Stimulated activated CD8-positive, alpha-beta memory T cell treated with anti-CD3 and anti-CD28 coated beads, Interleukin-7, amount 100 ng/mL, for 24 hours (primary cell): ENCODE results near the gene PIK3C2A.
A peak's percentile ranks its signal among the peaks of the same experiment; 100 is the strongest.
"Not testable (repeated sequence)": the region's sequence is repeated elsewhere in the genome, so short reads cannot be mapped to it uniquely, and the experiment has no call there.

Experiments
- DNase-seq: peaks from one replicate; pipeline ENCODE4 v3.0.0-alpha.2; 2020; ENCODE audit warnings: low read depth

PIK3C2A gene, protein sequence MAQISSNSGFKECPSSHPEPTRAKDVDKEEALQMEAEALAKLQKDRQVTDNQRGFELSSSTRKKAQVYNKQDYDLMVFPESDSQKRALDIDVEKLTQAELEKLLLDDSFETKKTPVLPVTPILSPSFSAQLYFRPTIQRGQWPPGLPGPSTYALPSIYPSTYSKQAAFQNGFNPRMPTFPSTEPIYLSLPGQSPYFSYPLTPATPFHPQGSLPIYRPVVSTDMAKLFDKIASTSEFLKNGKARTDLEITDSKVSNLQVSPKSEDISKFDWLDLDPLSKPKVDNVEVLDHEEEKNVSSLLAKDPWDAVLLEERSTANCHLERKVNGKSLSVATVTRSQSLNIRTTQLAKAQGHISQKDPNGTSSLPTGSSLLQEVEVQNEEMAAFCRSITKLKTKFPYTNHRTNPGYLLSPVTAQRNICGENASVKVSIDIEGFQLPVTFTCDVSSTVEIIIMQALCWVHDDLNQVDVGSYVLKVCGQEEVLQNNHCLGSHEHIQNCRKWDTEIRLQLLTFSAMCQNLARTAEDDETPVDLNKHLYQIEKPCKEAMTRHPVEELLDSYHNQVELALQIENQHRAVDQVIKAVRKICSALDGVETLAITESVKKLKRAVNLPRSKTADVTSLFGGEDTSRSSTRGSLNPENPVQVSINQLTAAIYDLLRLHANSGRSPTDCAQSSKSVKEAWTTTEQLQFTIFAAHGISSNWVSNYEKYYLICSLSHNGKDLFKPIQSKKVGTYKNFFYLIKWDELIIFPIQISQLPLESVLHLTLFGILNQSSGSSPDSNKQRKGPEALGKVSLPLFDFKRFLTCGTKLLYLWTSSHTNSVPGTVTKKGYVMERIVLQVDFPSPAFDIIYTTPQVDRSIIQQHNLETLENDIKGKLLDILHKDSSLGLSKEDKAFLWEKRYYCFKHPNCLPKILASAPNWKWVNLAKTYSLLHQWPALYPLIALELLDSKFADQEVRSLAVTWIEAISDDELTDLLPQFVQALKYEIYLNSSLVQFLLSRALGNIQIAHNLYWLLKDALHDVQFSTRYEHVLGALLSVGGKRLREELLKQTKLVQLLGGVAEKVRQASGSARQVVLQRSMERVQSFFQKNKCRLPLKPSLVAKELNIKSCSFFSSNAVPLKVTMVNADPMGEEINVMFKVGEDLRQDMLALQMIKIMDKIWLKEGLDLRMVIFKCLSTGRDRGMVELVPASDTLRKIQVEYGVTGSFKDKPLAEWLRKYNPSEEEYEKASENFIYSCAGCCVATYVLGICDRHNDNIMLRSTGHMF (N-terminal part only)

DNA sequence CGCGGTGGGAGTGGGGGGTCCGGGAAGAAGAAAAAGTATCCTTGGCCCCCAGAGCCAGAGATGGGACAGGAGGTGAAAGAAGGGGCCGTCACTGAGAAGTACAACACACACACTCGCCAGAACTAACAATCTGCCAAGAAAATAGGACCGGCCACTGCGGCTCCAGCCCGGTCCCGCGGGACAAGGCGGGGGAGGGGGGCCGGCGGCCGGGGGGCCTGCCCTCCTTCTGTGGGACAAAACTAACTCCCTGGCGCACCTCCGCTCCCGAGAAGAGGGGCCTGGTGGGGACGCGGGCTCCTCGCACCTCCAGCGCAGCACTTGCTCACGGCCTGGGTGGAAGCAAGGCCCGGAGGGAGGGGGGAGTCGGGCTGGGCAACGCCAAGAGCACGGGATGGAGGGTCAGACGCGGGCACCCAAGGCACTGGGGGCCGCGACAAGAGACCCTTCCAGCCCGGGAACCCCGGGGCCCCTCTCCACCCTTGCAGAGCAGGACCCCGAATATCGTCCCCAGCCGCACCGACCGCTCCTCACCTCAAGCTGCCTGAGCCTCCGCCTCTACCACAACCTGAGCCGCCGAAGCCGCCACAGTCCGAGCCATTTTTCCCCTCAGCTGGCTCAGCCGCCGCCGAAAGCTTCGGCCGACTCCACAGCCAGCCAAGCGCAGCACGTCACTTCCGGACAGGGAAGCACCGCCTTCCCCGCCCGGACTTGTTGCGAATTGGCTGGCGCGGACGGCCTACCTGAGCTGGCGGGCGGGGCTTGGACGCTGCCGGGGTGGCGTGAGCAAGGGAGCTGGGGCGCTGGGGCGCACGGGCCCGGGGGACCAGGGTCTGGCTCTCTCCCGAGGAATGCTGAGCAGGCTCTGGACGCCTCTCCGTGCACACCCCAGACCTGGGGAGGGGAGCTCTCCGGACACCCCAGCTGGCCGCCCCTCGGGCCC, at the start of gene PIK3C2A:
Gene PIK3C2A (minus strand): TSS at position 670 of the 940 bp plus-strand sequence. CDS start 38,245 bp downstream, outside the sequence.
- DNase-seq = peak; percentile 91

DNA sequence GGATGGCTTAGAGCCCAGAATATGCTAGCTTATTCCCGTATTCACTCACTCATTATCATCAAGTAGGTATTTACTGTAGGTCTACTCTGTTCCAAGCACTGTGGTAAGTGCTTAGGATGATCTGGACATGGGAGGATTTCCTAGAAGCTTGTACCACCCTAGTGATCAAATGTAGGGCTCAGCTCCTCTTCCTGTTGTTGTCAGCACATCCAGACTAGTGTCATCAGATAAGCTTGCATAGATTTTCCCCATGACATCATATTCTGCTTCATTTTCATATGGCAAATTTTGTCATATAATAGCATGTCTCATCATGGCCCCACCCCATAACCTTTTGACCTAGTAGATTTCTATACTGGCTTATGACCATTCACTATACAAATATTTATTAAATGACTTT, 49.4 kb upstream of the PIK3C2A start:
- no peak for DNase-seq

GRCh38 chr11:17256512-17256911, 48.7 kb upstream of the PIK3C2A start:
- no peak for DNase-seq

- no peak for DNase-seq
These were observed 44.9 kb upstream of the PIK3C2A start for GRCh38 chr11:17252704-17253103.

DNA sequence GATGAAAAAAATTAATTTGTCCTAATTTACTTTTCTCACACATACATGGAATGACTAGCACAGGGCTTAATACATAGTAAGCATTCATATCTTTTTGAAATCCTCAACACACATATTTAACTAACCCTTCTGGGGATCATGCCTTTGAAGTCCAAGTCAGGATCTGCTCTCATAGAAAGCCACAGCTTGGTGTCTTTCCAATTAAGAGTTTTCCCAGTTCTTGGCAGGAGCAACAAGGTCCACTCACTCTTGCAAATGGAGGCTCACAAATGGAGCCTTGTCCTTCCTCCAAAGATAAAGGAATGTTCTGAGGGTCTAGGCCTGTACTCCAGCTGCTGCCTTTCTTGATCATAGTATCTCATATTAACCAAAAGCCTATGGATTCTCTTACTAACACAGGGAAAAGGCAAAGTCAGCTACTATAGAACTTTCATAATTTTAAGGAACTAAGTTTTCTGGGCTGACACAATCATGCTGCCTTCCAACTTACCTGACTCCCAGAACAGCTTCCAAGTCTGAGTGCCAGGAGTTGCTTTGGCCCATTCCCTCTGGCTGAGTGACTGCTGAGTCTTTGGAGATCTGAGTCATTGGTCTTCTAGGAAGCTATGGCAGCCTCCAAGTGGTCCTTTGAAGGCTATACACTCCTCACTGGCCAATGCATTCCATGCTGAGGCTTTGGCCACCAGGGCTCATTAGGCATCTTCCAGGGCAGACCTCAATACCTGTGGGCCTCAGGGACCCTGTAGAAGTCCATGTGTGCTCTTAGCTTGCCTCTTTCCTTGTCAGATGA, 43.0 kb upstream of the PIK3C2A start:
- DNase-seq = no peak

DNA sequence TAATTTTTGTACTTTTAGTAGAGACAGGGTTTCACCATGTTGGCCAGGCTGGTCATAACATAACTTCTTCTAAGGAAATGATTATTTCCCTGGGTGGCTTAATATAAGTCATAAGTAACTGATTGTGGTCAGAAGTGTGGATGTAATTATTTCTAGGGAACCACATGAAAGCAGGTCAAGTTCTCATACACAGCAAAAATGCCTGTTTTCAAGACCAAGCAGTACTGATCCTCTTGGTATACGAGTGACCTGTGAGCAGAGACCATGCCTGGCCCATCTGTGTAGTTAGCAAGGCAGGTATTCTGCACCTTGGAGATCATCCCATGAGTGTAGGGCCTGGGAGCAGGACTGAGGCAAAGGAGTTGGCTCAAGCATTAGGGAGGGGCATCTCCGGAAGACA, 36.3 kb upstream of the PIK3C2A start:
- no peak for DNase-seq

DNA sequence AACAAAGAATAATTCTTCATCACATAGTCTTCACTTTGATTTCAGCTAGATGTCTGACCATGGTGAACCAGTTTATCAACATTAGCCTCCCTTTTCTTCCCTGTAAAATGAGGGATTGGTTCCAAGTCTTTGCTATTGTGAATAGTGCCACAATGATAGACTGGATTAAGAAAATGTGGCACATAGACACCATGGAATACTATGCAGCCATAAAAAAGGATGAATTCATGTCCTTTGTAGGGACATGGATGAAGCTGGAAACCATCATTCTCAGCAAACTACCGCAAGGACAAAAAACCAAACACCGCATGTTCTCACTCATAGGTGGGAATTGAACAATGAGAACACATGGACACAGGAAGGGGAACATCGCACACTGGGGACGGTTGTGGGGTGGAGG, 35.2 kb upstream of the PIK3C2A start:
- not testable (repeated sequence) for DNase-seq

GRCh38 chr11:17240780-17241179, 33.0 kb upstream of the PIK3C2A start:
- DNase-seq = no peak

DNA sequence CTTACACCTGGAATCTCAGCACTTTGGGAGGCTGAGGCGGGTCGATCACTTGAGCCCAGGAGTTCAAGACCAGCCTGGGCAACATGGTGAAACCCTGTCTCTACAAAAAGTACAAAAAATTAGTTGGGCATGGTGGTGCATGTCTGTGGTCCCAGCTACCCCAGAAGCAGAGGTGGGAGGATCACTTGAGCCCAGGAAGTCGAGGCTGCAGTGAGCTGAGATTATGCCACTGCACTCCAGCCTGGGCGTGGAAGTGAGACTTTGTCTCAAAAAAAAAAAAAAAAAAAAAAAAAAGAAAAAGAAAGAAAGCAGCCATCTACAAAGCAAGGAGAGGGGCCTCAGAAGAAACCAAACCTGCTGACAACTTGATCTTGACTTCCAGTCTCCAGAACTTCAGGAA, 32.1 kb upstream of the PIK3C2A start:
- DNase-seq = not testable (repeated sequence)

DNA sequence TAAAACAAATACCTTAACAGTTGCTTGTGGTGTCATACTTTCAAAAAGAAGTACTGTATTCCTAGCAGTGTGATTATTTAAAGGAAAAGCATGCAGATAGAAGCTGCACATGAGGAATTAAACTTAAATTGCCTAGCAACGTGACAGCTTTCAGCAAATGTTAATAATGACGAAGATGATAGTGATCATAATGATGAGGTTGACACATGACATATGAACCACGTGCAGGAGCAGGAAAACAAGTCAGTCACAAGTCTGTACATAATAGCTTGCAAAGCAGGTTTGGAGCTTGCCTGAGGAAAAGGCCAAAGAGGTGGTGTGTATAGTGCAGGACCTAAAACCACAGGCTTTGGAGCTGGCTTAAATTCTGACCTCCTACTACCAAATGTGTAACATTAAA, 30.6 kb upstream of the PIK3C2A start:
- DNase-seq = no peak

DNA sequence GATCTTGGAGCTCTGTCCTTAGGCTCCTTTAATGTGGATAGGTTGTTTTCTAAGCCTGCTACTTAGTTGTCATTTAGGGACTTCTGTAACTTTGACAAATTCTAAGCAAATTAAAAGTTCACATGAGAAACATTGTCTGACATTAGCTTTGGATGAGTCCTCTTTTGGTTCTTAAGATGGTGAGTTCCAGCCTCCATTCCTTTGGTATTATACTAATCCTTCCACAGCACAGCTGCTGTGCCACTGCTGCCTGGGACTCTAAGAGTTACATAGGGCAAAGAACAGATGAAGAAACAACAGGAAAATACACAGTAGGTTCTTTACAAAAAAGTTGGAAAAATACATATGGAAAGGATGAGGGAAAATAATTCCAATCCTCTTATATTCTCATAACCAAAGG, 25.3 kb upstream of the PIK3C2A start:
- DNase-seq = no peak

DNA sequence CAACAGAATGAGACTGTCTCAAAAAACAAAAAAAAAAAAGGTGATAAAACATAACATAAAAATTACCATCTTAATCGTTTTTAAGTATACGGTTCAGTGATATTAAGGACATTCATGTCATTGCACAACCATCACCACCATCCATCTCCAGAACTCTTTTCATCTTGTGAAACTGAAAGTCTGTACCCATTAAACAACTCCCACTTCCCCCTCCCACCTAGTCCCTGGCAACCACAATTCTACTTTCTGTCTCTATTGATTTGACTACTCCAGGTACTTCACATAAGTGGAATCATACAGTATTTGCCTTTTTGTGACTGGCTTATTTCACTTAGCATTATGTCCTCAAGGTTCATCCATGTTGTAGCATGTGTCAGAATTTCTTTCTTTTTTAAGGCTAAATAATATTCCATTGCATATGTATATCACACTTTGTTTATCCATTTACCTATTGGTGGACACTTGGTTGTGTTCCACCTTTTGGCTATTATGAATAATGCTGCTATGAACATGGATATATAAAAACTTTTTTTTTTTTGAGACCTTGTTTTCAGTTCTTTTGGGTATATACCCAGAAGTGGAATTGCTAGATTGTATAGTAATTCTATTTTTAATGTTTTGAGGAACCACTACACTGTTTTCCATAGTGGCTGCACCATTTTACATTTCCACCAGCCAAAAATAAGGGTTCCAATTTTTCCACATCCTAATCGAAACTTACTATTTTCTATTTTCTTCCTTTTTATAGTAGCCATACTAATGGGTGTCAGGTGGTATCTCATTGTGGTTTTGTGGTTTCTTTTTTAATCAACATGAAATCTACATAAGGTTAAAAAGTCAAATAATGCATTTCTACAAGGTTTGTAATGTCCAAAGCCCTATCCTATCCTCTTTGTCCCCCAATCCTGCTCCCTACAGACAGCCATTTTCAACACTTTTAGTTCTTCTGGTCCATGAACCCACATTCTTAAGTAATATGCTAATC, 23.4 kb upstream of the PIK3C2A start:
- no peak for DNase-seq

GRCh38 chr11:17229481-17230152, 21.8 kb upstream of the PIK3C2A start:
- no peak for DNase-seq

- DNase-seq = not testable (repeated sequence)
These were observed 20.6 kb upstream of the PIK3C2A start for GRCh38 chr11:17228186-17228925.

- no peak for DNase-seq
These were observed 16.9 kb upstream of the PIK3C2A start for GRCh38 chr11:17224727-17225126.

- no peak for DNase-seq
These were observed 14.2 kb upstream of the PIK3C2A start for GRCh38 chr11:17221968-17222367.

- DNase-seq = no peak
These were observed 11.2 kb upstream of the PIK3C2A start for GRCh38 chr11:17219016-17219415.

- DNase-seq = no peak
These were observed 10.6 kb upstream of the PIK3C2A start for GRCh38 chr11:17218403-17218802.
